GM21360 (cell line): ENCODE measurements around the gene LDB2.

ENCODE experiments used
- ATAC-seq: cut with Tn5 transposase; IDR thresholded peaks from one replicate; pipeline ENCODE4 v1.9.1; 2021; ENCODE audit warnings: mild to moderate bottlenecking, moderate library complexity; ENCODE audit not compliant: unreplicated experiment

LDB2 gene

GRCh38 chr4:16809064-16809463, 89.4 kb downstream of the LDB2 start:
- no peak for ATAC-seq

GRCh38 chr4:16807355-16807754, 91.1 kb downstream of the LDB2 start:
- ATAC-seq: no peak

- ATAC-seq: no peak
Observed at GRCh38 chr4:16804581-16804980, 93.9 kb downstream of the LDB2 start.

- no peak for ATAC-seq
Observed at GRCh38 chr4:16802044-16802443, 96.4 kb downstream of the LDB2 start.

GRCh38 chr4:16801356-16801755, 97.1 kb downstream of the LDB2 start:
- no peak for ATAC-seq

- ATAC-seq: no peak
Observed at GRCh38 chr4:16794816-16795445, 103.5 kb downstream of the LDB2 start.

- ATAC-seq: no peak
Observed at GRCh38 chr4:16791460-16791859, 107.0 kb downstream of the LDB2 start.

GRCh38 chr4:16790508-16790907, 107.9 kb downstream of the LDB2 start:
- ATAC-seq: no peak

GRCh38 chr4:16788868-16789267, 109.6 kb downstream of the LDB2 start:
- no peak for ATAC-seq

- ATAC-seq: no peak
Observed at GRCh38 chr4:16785793-16786527, 112.5 kb downstream of the LDB2 start.

GRCh38 chr4:16783119-16783518, 115.3 kb downstream of the LDB2 start:
- ATAC-seq: no peak

GRCh38 chr4:16779028-16779675, 119.3 kb downstream of the LDB2 start:
- no peak for ATAC-seq

- no peak for ATAC-seq
Observed at GRCh38 chr4:16777726-16778125, 120.7 kb downstream of the LDB2 start.

- ATAC-seq: no peak
Observed at GRCh38 chr4:16775411-16776154, 122.9 kb downstream of the LDB2 start.

GRCh38 chr4:16772366-16772850, 126.0 kb downstream of the LDB2 start:
- no peak for ATAC-seq

GRCh38 chr4:16770710-16771285, 127.6 kb downstream of the LDB2 start:
- ATAC-seq: no peak

- no peak for ATAC-seq
Observed at GRCh38 chr4:16767861-16768260, 130.6 kb downstream of the LDB2 start.

GRCh38 chr4:16767251-16767650, 131.2 kb downstream of the LDB2 start:
- no peak for ATAC-seq

GRCh38 chr4:16765546-16765945, 132.9 kb downstream of the LDB2 start:
- no peak for ATAC-seq

- no peak for ATAC-seq
Observed at GRCh38 chr4:16764622-16765021, 133.8 kb downstream of the LDB2 start.
